DOHH2 (cell line): ENCODE data around the gene PSORS1C2.

ENCODE experiments used
- H3F3A ChIP-seq: fragments of 200-600 bp; sonication (generic), shearing (Covaris generic); 2 replicates; pipeline ENCODE4 v1.6.0; 2016; ENCODE audit warnings: antibody characterized with exemption, mild to moderate bottlenecking; ENCODE audit not compliant: control insufficient read depth, insufficient read depth
- H3K27ac ChIP-seq: fragments of 200-600 bp; sonication (generic); 2 replicates; pipeline ENCODE4 v1.5.1; 2014; ENCODE audit warnings: low read depth, mild to moderate bottlenecking, low read length, moderate library complexity
- H3K27me3 ChIP-seq: fragments of 200-600 bp; sonication (generic); 2 replicates; pipeline ENCODE4 v1.6.1; 2014; ENCODE audit warnings: mild to moderate bottlenecking, low read length, mixed read lengths; ENCODE audit not compliant: control insufficient read depth
- H3K36me3 ChIP-seq: fragments of 200-600 bp; sonication (generic); 2 replicates; pipeline ENCODE4 v1.6.1; 2014; ENCODE audit warnings: mild to moderate bottlenecking, low read length, moderate library complexity, mixed read lengths; ENCODE audit not compliant: control insufficient read depth
- H3K4me1 ChIP-seq: fragments of 200-600 bp; sonication (generic); 2 replicates; pipeline ENCODE4 v1.6.1; 2014; ENCODE audit warnings: mild to moderate bottlenecking, low read length, mixed read lengths; ENCODE audit not compliant: control insufficient read depth
- H3K4me2 ChIP-seq: fragments of 200-600 bp; sonication (generic); 2 replicates; pipeline ENCODE4 v1.6.0; 2014; ENCODE audit warnings: mild to moderate bottlenecking, low read length, moderate library complexity
- H3K4me3 ChIP-seq: fragments of 200-600 bp; sonication (generic); 2 replicates; pipeline ENCODE4 v1.5.1; 2014; ENCODE audit warnings: mild to moderate bottlenecking, low read length, mixed read lengths
- H3K79me2 ChIP-seq: fragments of 200-600 bp; sonication (generic); 2 replicates; pipeline ENCODE4 v1.6.1; 2014; ENCODE audit warnings: mild to moderate bottlenecking, low read length, mixed read lengths; ENCODE audit not compliant: control insufficient read depth
- H3K9me2 ChIP-seq: fragments of 200-600 bp; sonication (generic); replicated peaks from 2 replicates; pipeline ENCODE4 v1.6.1; 2014; ENCODE audit warnings: mild to moderate bottlenecking, low read length, mixed read lengths; ENCODE audit not compliant: control insufficient read depth
- H3K9me3 ChIP-seq: fragments of 200-600 bp; sonication (generic); 2 replicates; pipeline ENCODE4 v1.6.1; 2014; ENCODE audit warnings: antibody characterized with exemption, low read length, mixed read lengths; ENCODE audit not compliant: control insufficient read depth, insufficient read depth
- H4K20me1 ChIP-seq: fragments of 200-600 bp; sonication (generic); 2 replicates; pipeline ENCODE4 v1.6.0; 2014; ENCODE audit warnings: low read depth, mild to moderate bottlenecking, antibody characterized with exemption, low read length, moderate library complexity; ENCODE audit not compliant: control insufficient read depth, insufficient read depth
- EZH2phosphoT487 ChIP-seq: fragments of 200-600 bp; sonication (generic); IDR thresholded peaks from 2 replicates; pipeline ENCODE4 v1.6.1; 2017; ENCODE audit warnings: borderline replicate concordance, mild to moderate bottlenecking, antibody characterized with exemption, low read length, moderate library complexity, mixed read lengths
- TF ChIP-seq, protein P1 (sequence below): fragments of 200-600 bp; sonication (generic); IDR thresholded peaks from one replicate; pipeline ENCODE4 v1.5.1; 2014; ENCODE audit warnings: antibody characterized with exemption, mild to moderate bottlenecking, low read depth, low read length; ENCODE audit not compliant: poor library complexity, severe bottlenecking

The PSORS1C2 gene

DNA sequence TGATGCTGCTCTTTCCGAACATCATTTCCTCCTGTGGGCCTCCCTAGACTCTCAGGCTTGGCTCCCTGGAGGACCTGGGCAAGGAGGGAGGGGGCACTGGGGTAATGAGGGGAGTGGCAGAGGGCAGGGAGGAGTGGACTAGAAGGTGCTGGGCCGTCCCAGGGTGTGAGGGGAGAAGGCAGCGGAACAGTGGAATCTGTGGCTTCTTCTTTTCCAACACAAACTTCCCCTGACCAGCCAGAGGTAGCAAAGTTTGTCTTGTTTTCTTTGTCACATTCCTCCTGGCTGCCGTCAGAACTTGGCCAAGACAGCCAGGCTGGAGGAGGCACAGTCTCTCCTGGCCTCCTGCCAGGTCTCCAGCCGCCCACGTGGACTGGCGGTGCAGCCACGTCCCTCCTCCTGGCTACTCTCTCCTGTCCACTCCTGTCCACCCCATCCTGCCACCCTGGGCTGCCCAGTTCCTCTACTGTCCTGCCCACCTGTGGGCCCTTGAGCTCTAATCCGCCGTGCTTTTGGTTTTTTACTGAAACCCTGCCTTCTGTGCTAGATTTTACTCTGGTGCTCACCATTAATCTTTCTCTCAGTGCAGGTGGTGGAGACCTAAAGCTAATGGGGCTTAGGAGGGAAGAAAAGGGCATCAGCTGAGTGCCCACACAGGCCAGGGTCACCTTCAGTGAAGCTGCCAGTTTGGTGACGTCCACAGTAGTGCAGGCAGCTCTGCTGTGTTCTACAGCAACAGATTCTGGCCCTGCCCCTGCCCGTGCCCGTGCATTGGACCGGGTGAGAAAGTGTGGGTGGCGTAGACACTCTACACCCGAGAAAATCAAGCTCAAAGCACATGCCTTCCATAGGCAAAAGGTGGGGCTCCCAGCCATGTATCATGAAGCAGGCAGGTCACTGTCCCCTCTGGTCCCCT lies 15.8 kb downstream of the PSORS1C2 start:
- Histone ChIP-seq H3F3A (no peaks in the 10 kb centered on the region), H3K9me3 (no peaks in the 10 kb centered on the region), H3K27ac (no peak overlapping the region), H3K4me1 (no peaks in the 10 kb centered on the region), H3K36me3 (no peaks in the 10 kb centered on the region), H3K4me3 (no peak overlapping the region), H3K79me2 (no peaks in the 10 kb centered on the region), H3K4me2 (no peak overlapping the region), H4K20me1 (no peaks in the 10 kb centered on the region), H3K27me3 (no peaks in the 10 kb centered on the region; the same call in 1 of the 2 replicates), H3K9me2 (no peaks in the 10 kb centered on the region)
- TF ChIP-seq, protein P1, sequence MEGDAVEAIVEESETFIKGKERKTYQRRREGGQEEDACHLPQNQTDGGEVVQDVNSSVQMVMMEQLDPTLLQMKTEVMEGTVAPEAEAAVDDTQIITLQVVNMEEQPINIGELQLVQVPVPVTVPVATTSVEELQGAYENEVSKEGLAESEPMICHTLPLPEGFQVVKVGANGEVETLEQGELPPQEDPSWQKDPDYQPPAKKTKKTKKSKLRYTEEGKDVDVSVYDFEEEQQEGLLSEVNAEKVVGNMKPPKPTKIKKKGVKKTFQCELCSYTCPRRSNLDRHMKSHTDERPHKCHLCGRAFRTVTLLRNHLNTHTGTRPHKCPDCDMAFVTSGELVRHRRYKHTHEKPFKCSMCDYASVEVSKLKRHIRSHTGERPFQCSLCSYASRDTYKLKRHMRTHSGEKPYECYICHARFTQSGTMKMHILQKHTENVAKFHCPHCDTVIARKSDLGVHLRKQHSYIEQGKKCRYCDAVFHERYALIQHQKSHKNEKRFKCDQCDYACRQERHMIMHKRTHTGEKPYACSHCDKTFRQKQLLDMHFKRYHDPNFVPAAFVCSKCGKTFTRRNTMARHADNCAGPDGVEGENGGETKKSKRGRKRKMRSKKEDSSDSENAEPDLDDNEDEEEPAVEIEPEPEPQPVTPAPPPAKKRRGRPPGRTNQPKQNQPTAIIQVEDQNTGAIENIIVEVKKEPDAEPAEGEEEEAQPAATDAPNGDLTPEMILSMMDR: no peak
- TF ChIP-seq EZH2phosphoT487: no peak

DNA sequence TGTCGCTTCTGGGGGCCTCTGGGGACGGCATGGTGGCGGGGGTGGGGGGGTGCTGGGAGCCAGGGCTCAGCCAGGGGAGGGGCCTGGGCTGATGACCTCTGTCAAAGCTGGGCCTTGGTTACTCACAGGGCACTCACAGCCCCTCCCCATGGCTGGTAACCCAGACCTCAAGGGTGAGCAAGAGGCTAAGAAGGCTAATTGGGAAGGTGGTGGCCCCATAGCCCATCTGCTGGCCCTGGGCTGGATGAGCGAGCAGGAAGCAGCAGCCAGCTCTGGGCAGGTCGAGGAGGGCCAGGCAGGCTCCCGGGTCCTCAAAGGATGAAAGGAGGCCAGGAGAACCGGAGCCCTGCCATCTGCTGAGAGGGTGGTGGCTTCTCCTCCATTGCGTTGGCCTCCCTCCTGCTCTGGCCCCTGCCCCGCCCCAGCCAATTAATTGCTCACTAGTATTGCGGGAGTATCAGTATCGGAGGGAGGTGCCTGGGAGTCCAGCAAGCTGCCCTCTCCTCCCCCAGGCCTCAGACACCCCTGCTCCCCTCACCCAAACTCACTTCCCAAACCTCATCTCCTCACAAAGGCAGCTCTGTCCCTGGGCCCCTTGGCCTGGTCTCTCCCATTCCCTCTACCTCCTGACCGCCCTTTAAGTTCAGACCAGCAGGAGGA lies 17.6 kb downstream of the PSORS1C2 start:
- no peak overlapping the region for H3K27ac ChIP-seq
- no peaks in the 10 kb centered on the region; the same call in 1 of the 2 replicates for H3K27me3 ChIP-seq

GRCh38 chr6:31120151-31120915 lies 18.5 kb downstream of the PSORS1C2 start, which contains the start of gene CDSN:
CDSN (minus strand) TSS chr6:31120446; CDS start chr6:31120419, 27 bp downstream.
- no peak within 1 kb of the TSS for H3K4me2 ChIP-seq
- H3K36me3 ChIP-seq: no peaks in the 10 kb centered on the region
- H3K4me1 ChIP-seq: no peaks in the 10 kb centered on the region
- H3K27ac ChIP-seq: no peak within 1 kb of the TSS
- H3K9me2 ChIP-seq: no peaks in the 10 kb centered on the region
- H4K20me1 ChIP-seq: no peaks in the 10 kb centered on the region
- no peak within 1 kb of the TSS for H3K4me3 ChIP-seq
- peaks cover 3% of the 10 kb centered on the region; the same call in 1 of the 2 replicates for H3K27me3 ChIP-seq
- TF ChIP-seq EZH2phosphoT487: no peak
- TF ChIP-seq, protein P1: no peak
- no peaks in the 10 kb centered on the region for H3F3A ChIP-seq
- no peaks in the 10 kb centered on the region for H3K79me2 ChIP-seq
- H3K9me3 ChIP-seq: no peaks in the 10 kb centered on the region

More for the DNA sequence above, 17.6 kb downstream of the PSORS1C2 start:
- Histone ChIP-seq H3K4me1 (no peaks in the 10 kb centered on the region), H3F3A (no peaks in the 10 kb centered on the region), H4K20me1 (no peaks in the 10 kb centered on the region), H3K79me2 (no peaks in the 10 kb centered on the region), H3K4me3 (no peak overlapping the region), H3K9me2 (no peaks in the 10 kb centered on the region), H3K9me3 (no peaks in the 10 kb centered on the region), H3K36me3 (no peaks in the 10 kb centered on the region), H3K4me2 (no peak overlapping the region)
- TF ChIP-seq, protein P1: no peak
- TF ChIP-seq EZH2phosphoT487: no peak
